ENCODE data around the gene EIF2AK3. TPM values are rescaled to one million over a fixed set of nuclear protein-coding genes. Genes with fewer than 3 reads are reported as not detected.
"Not testable (repeated sequence)": the region's sequence is repeated elsewhere in the genome, so short reads cannot be mapped to it uniquely, and the experiment has no call there.

The EIF2AK3 gene
- total and polyA plus RNA-seq, 2 donors, result 9.6 to 13.3 TPM

- Histone ChIP-seq H3K36me3 (ENCODE audit: control insufficient read depth in 2 of 2, insufficient read depth in 2 of 2, low read length in 1 of 2) (no peaks in the 10 kb centered on the region), H3K9me3 (ENCODE audit: control insufficient read depth in 2 of 2, insufficient read depth in 1 of 2, low read length in 1 of 2) (no peaks in the 10 kb centered on the region), H3K4me3 (ENCODE audit: low read length in 2 of 2) (no peak overlapping the region), H3K27me3 (ENCODE audit: control insufficient read depth in 2 of 2, insufficient read depth in 1 of 2, low read length in 1 of 2) (no peaks in the 10 kb centered on the region), H3K27ac (ENCODE audit: low read depth in 1 of 2, low read length in 1 of 2) (peak overlapping the region in 1 of 2 donors; percentile 21), H3K4me1 (ENCODE audit: control insufficient read depth in 2 of 2, insufficient read depth in 2 of 2, low read length in 2 of 2) (no peaks in the 10 kb centered on the region)
- 91% methylated on average over 4 of the region's 4 CpGs for WGBS
- no peak for DNase-seq (ENCODE audit: low read depth in 6 of 9, low spot score in 9 of 9)
These were observed 32.3 kb upstream of the EIF2AK3 start for GRCh38 chr2:88659538-88659915.

GRCh38 chr2:88658881-88659537 lies 31.7 kb upstream of the EIF2AK3 start:
- no peaks in the 10 kb centered on the region for H3K4me1 ChIP-seq (ENCODE audit: control insufficient read depth in 2 of 2, insufficient read depth in 2 of 2, low read length in 2 of 2)
- WGBS, result 85% methylated on average over 4 of the region's 4 CpGs
- no peak overlapping the region for H3K27ac ChIP-seq (ENCODE audit: low read depth in 1 of 2, low read length in 1 of 2)
- H3K36me3 ChIP-seq (ENCODE audit: control insufficient read depth in 2 of 2, insufficient read depth in 2 of 2, low read length in 1 of 2), result no peaks in the 10 kb centered on the region
- DNase-seq (ENCODE audit: low read depth in 6 of 9, low spot score in 9 of 9), result no peak
- no peaks in the 10 kb centered on the region for H3K27me3 ChIP-seq (ENCODE audit: control insufficient read depth in 2 of 2, insufficient read depth in 1 of 2, low read length in 1 of 2)
- H3K9me3 ChIP-seq (ENCODE audit: control insufficient read depth in 2 of 2, insufficient read depth in 1 of 2, low read length in 1 of 2), result no peaks in the 10 kb centered on the region
- no peak overlapping the region for H3K4me3 ChIP-seq (ENCODE audit: low read length in 2 of 2)

- Histone ChIP-seq H3K4me3 (ENCODE audit: low read length in 2 of 2) (no peak overlapping the region), H3K27ac (ENCODE audit: low read depth in 1 of 2, low read length in 1 of 2) (no peak overlapping the region), H3K27me3 (ENCODE audit: control insufficient read depth in 2 of 2, insufficient read depth in 1 of 2, low read length in 1 of 2) (no peaks in the 10 kb centered on the region), H3K4me1 (ENCODE audit: control insufficient read depth in 2 of 2, insufficient read depth in 2 of 2, low read length in 2 of 2) (no peaks in the 10 kb centered on the region), H3K36me3 (ENCODE audit: control insufficient read depth in 2 of 2, insufficient read depth in 2 of 2, low read length in 1 of 2) (no peaks in the 10 kb centered on the region), H3K9me3 (ENCODE audit: control insufficient read depth in 2 of 2, insufficient read depth in 1 of 2, low read length in 1 of 2) (no peaks in the 10 kb centered on the region)
- 91% methylated on average over 3 of the region's 3 CpGs for WGBS
- no peak for DNase-seq (ENCODE audit: low read depth in 6 of 9, low spot score in 9 of 9)
These were observed 31.1 kb upstream of the EIF2AK3 start for GRCh38 chr2:88658326-88658725.

GRCh38 chr2:88657131-88657530 lies 29.9 kb upstream of the EIF2AK3 start:
- WGBS, result 97% methylated on average over 2 of the region's 2 CpGs
- H3K36me3 ChIP-seq (ENCODE audit: control insufficient read depth in 2 of 2, insufficient read depth in 2 of 2, low read length in 1 of 2), result no peaks in the 10 kb centered on the region
- H3K9me3 ChIP-seq (ENCODE audit: control insufficient read depth in 2 of 2, insufficient read depth in 1 of 2, low read length in 1 of 2), result no peaks in the 10 kb centered on the region
- no peak for DNase-seq (ENCODE audit: low read depth in 6 of 9, low spot score in 9 of 9)
- no peaks in the 10 kb centered on the region for H3K4me1 ChIP-seq (ENCODE audit: control insufficient read depth in 2 of 2, insufficient read depth in 2 of 2, low read length in 2 of 2)
- no peak overlapping the region for H3K4me3 ChIP-seq (ENCODE audit: low read length in 2 of 2)
- H3K27ac ChIP-seq (ENCODE audit: low read depth in 1 of 2, low read length in 1 of 2), result no peak overlapping the region
- no peaks in the 10 kb centered on the region for H3K27me3 ChIP-seq (ENCODE audit: control insufficient read depth in 2 of 2, insufficient read depth in 1 of 2, low read length in 1 of 2)

GRCh38 chr2:88656690-88657089 lies 29.4 kb upstream of the EIF2AK3 start:
- no peaks in the 10 kb centered on the region for H3K36me3 ChIP-seq (ENCODE audit: control insufficient read depth in 2 of 2, insufficient read depth in 2 of 2, low read length in 1 of 2)
- H3K9me3 ChIP-seq (ENCODE audit: control insufficient read depth in 2 of 2, insufficient read depth in 1 of 2, low read length in 1 of 2), result no peaks in the 10 kb centered on the region
- H3K4me3 ChIP-seq (ENCODE audit: low read length in 2 of 2), result no peak overlapping the region
- no peak for DNase-seq (ENCODE audit: low read depth in 6 of 9, low spot score in 9 of 9)
- H3K4me1 ChIP-seq (ENCODE audit: control insufficient read depth in 2 of 2, insufficient read depth in 2 of 2, low read length in 2 of 2), result no peaks in the 10 kb centered on the region
- H3K27me3 ChIP-seq (ENCODE audit: control insufficient read depth in 2 of 2, insufficient read depth in 1 of 2, low read length in 1 of 2), result no peaks in the 10 kb centered on the region
- WGBS, result 94% methylated on average over 3 of the region's 3 CpGs
- H3K27ac ChIP-seq (ENCODE audit: low read depth in 1 of 2, low read length in 1 of 2), result no peak overlapping the region

- H3K4me1 ChIP-seq (ENCODE audit: control insufficient read depth in 2 of 2, insufficient read depth in 2 of 2, low read length in 2 of 2), result no peaks in the 10 kb centered on the region
- H3K4me3 ChIP-seq (ENCODE audit: low read length in 2 of 2), result no peak overlapping the region
- no peak overlapping the region for H3K27ac ChIP-seq (ENCODE audit: low read depth in 1 of 2, low read length in 1 of 2)
- no peak for DNase-seq (ENCODE audit: low read depth in 6 of 9, low spot score in 9 of 9)
- WGBS, result 90% methylated on average over 2 of the region's 2 CpGs
- H3K27me3 ChIP-seq (ENCODE audit: control insufficient read depth in 2 of 2, insufficient read depth in 1 of 2, low read length in 1 of 2), result no peaks in the 10 kb centered on the region
- H3K9me3 ChIP-seq (ENCODE audit: control insufficient read depth in 2 of 2, insufficient read depth in 1 of 2, low read length in 1 of 2), result no peaks in the 10 kb centered on the region
- no peaks in the 10 kb centered on the region for H3K36me3 ChIP-seq (ENCODE audit: control insufficient read depth in 2 of 2, insufficient read depth in 2 of 2, low read length in 1 of 2)
These were observed 27.4 kb upstream of the EIF2AK3 start for GRCh38 chr2:88654714-88655113.

GRCh38 chr2:88651646-88652045 lies 24.4 kb upstream of the EIF2AK3 start:
- Histone ChIP-seq H3K27me3 (ENCODE audit: control insufficient read depth in 2 of 2, insufficient read depth in 1 of 2, low read length in 1 of 2) (no peaks in the 10 kb centered on the region), H3K4me3 (ENCODE audit: low read length in 2 of 2) (no peak overlapping the region), H3K9me3 (ENCODE audit: control insufficient read depth in 2 of 2, insufficient read depth in 1 of 2, low read length in 1 of 2) (no peaks in the 10 kb centered on the region), H3K27ac (ENCODE audit: low read depth in 1 of 2, low read length in 1 of 2) (no peak overlapping the region), H3K36me3 (ENCODE audit: control insufficient read depth in 2 of 2, insufficient read depth in 2 of 2, low read length in 1 of 2) (no peaks in the 10 kb centered on the region), H3K4me1 (ENCODE audit: control insufficient read depth in 2 of 2, insufficient read depth in 2 of 2, low read length in 2 of 2) (no peaks in the 10 kb centered on the region)
- no peak for DNase-seq (ENCODE audit: low read depth in 6 of 9, low spot score in 9 of 9)
- WGBS, result 100% methylated on average over 1 of the region's 1 CpG

GRCh38 chr2:88645291-88645882 lies 18.1 kb upstream of the EIF2AK3 start:
- peaks cover 0 to 11% of the 10 kb centered on the region in 2 donors for H3K9me3 ChIP-seq (ENCODE audit: control insufficient read depth in 2 of 2, insufficient read depth in 1 of 2, low read length in 1 of 2)
- not testable (repeated sequence) for DNase-seq (ENCODE audit: low read depth in 6 of 9, low spot score in 9 of 9); H3K4me1 ChIP-seq (ENCODE audit: control insufficient read depth in 2 of 2, insufficient read depth in 2 of 2, low read length in 2 of 2); H3K27me3 ChIP-seq (ENCODE audit: control insufficient read depth in 2 of 2, insufficient read depth in 1 of 2, low read length in 1 of 2); H3K36me3 ChIP-seq (ENCODE audit: control insufficient read depth in 2 of 2, insufficient read depth in 2 of 2, low read length in 1 of 2); H3K27ac ChIP-seq (ENCODE audit: low read depth in 1 of 2, low read length in 1 of 2); H3K4me3 ChIP-seq (ENCODE audit: low read length in 2 of 2)
- 67% methylated on average over 2 of the region's 2 CpGs for WGBS

GRCh38 chr2:88642278-88642677 lies 15.0 kb upstream of the EIF2AK3 start:
- Histone ChIP-seq H3K36me3 (ENCODE audit: control insufficient read depth in 2 of 2, insufficient read depth in 2 of 2, low read length in 1 of 2) (no peaks in the 10 kb centered on the region), H3K4me3 (ENCODE audit: low read length in 2 of 2) (no peak overlapping the region), H3K9me3 (ENCODE audit: control insufficient read depth in 2 of 2, insufficient read depth in 1 of 2, low read length in 1 of 2) (peaks cover 0 to 13% of the 10 kb centered on the region in 2 donors), H3K4me1 (ENCODE audit: control insufficient read depth in 2 of 2, insufficient read depth in 2 of 2, low read length in 2 of 2) (no peaks in the 10 kb centered on the region), H3K27ac (ENCODE audit: low read depth in 1 of 2, low read length in 1 of 2) (no peak overlapping the region), H3K27me3 (ENCODE audit: control insufficient read depth in 2 of 2, insufficient read depth in 1 of 2, low read length in 1 of 2) (no peaks in the 10 kb centered on the region)
- 83% methylated on average over 3 of the region's 3 CpGs for WGBS
- DNase-seq (ENCODE audit: low read depth in 6 of 9, low spot score in 9 of 9), result no peak

Measured in thymus (tissue), 11 donors.